ENCODE data around the gene RALGDS. TPM values are rescaled to one million over a fixed set of nuclear protein-coding genes. Genes with fewer than 3 reads are reported as not detected.
"Not testable (repeated sequence)": the region's sequence is repeated elsewhere in the genome, so short reads cannot be mapped to it uniquely, and the experiment has no call there.

The RALGDS gene
- 64.8 and 86.3 TPM in 2 replicates for total RNA-seq (ENCODE audit: low replicate concordance)
- long read RNA-seq, partial matches to known transcripts: 7 of 14 reads
- long read RNA-seq, other reads (novel, unspliced or antisense): 5 of 14 reads

- Mint-ChIP-seq H3K27ac (peak within 1 kb of the TSS; percentile 95), H3K36me3 (no peaks in the 10 kb centered on the region), H3K27me3 (no peaks in the 10 kb centered on the region), H3K9me3 (no peaks in the 10 kb centered on the region), H3K4me1 (ENCODE audit: unreplicated experiment) (peaks cover 52% of the 10 kb centered on the region), H3K4me3 (peak within 1 kb of the TSS; percentile 88)
- peak; percentile 92 for DNase-seq (ENCODE audit: extremely low spot score, unreplicated experiment)
- TF ChIP-seq CTCF (conservative IDR thresholded peaks at IDR 0.05): no peak
Measured at GRCh38 chr9:133121198-133121914, at the start of gene RALGDS. TSS of gene RALGDS (minus strand) at chr9:133121240. CDS start at chr9:133121154, 86 bp downstream.

- peaks cover 5% of the 10 kb centered on the region for H3K9me3 Mint-ChIP-seq
- H3K27me3 Mint-ChIP-seq: peaks cover 9% of the 10 kb centered on the region
- no peak overlapping the region for H3K27ac Mint-ChIP-seq
- H3K4me1 Mint-ChIP-seq (ENCODE audit: unreplicated experiment): peaks cover 5% of the 10 kb centered on the region
- DNase-seq (ENCODE audit: extremely low spot score, unreplicated experiment): no peak
- H3K36me3 Mint-ChIP-seq: peaks cover 4% of the 10 kb centered on the region
- no peak overlapping the region for H3K4me3 Mint-ChIP-seq
- TF ChIP-seq CTCF (conservative IDR thresholded peaks at IDR 0.05): no peak
Measured at GRCh38 chr9:133170716-133171115, 49.7 kb upstream of the RALGDS start.

GRCh38 chr9:133169687-133170086 lies 48.6 kb upstream of the RALGDS start:
- DNase-seq (ENCODE audit: extremely low spot score, unreplicated experiment); H3K4me1 Mint-ChIP-seq (ENCODE audit: unreplicated experiment); H3K9me3 Mint-ChIP-seq; H3K4me3 Mint-ChIP-seq; H3K27me3 Mint-ChIP-seq; H3K36me3 Mint-ChIP-seq: not testable (repeated sequence)
- peak overlapping the region; percentile 97 for H3K27ac Mint-ChIP-seq

GRCh38 chr9:133169102-133169501 lies 48.1 kb upstream of the RALGDS start:
- H3K27ac Mint-ChIP-seq: peak overlapping the region; percentile 97
- H3K4me1 Mint-ChIP-seq (ENCODE audit: unreplicated experiment): peaks cover 5% of the 10 kb centered on the region
- TF ChIP-seq CTCF (conservative IDR thresholded peaks at IDR 0.05): no peak
- H3K9me3 Mint-ChIP-seq: peaks cover 5% of the 10 kb centered on the region
- H3K4me3 Mint-ChIP-seq: peak overlapping the region; percentile 64
- peaks cover 4% of the 10 kb centered on the region for H3K36me3 Mint-ChIP-seq
- H3K27me3 Mint-ChIP-seq: peaks cover 8% of the 10 kb centered on the region
- no peak for DNase-seq (ENCODE audit: extremely low spot score, unreplicated experiment)

- H3K4me3 Mint-ChIP-seq: peak overlapping the region; percentile 19
- no peak for DNase-seq (ENCODE audit: extremely low spot score, unreplicated experiment)
- peaks cover 5% of the 10 kb centered on the region for H3K4me1 Mint-ChIP-seq (ENCODE audit: unreplicated experiment)
- H3K36me3 Mint-ChIP-seq: peaks cover 4% of the 10 kb centered on the region
- H3K27me3 Mint-ChIP-seq: peaks cover 3% of the 10 kb centered on the region
- no peak for TF ChIP-seq CTCF (conservative IDR thresholded peaks at IDR 0.05)
- H3K27ac Mint-ChIP-seq: peak overlapping the region; percentile 97
- peaks cover 5% of the 10 kb centered on the region for H3K9me3 Mint-ChIP-seq
Measured at GRCh38 chr9:133168432-133168831, 47.4 kb upstream of the RALGDS start.

GRCh38 chr9:133167769-133168168 lies 46.7 kb upstream of the RALGDS start:
- peaks cover 4% of the 10 kb centered on the region for H3K36me3 Mint-ChIP-seq

More at GRCh38 chr9:133167769-133168168, 46.7 kb upstream of the RALGDS start:
- peaks cover 5% of the 10 kb centered on the region for H3K9me3 Mint-ChIP-seq
- no peak for TF ChIP-seq CTCF (conservative IDR thresholded peaks at IDR 0.05)
- no peak overlapping the region for H3K27ac Mint-ChIP-seq
- H3K4me3 Mint-ChIP-seq: no peak overlapping the region
- peaks cover 5% of the 10 kb centered on the region for H3K4me1 Mint-ChIP-seq (ENCODE audit: unreplicated experiment)
- H3K27me3 Mint-ChIP-seq: peaks cover 3% of the 10 kb centered on the region
- DNase-seq (ENCODE audit: extremely low spot score, unreplicated experiment): no peak
